ENCODE data around the gene POMC. TPM values are rescaled to one million over a fixed set of nuclear protein-coding genes. Genes with fewer than 3 reads are reported as not detected.

POMC gene
- total and polyA plus RNA-seq, 2 donors from 2014 or later, result 1.5 to 2.1 TPM

DNA sequence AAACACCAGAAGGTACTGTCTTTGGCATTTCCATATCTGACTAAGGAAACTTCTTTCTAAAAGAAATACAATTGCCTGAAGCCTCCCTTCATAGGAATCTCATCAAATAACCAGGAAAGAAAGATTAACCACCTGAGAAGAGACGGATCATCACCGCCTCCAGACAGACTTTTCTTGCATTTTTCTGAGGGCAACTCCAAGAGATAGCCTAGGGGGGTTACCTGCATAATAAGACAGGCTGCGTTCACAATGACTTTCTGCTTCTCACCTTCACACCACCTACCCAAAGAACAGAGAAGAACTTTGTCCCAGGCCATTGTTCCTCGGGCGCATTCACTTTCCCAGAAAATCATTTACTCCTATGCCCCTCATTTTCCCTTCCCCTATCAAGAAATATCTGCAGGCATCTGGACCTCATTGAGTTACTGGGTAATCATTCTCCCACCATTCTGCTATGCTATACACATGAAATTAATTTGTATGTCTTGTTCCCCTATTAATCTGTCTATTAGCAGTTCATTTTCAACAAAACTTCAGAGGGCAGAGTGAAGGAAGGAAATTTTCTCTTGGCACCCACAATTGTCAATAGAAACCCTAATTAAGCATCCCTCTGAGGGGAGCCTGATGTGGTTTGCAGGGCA is 8.3 kb upstream of the POMC start:
- Histone ChIP-seq H3K27ac (ENCODE audit: low read depth in 2 of 2, low read length in 2 of 2) (no peak overlapping the region), H3K9me3 (ENCODE audit: control insufficient read depth in 2 of 3, insufficient read depth in 1 of 3, low read length in 3 of 3) (no peaks in the 10 kb centered on the region), H3K36me3 (ENCODE audit: control insufficient read depth in 2 of 3, insufficient read depth in 3 of 3, low read length in 3 of 3) (no peaks in the 10 kb centered on the region), H3K27me3 (ENCODE audit: control insufficient read depth, insufficient read depth, low read length) (no peaks in the 10 kb centered on the region), H3K4me3 (ENCODE audit: low read length in 3 of 3) (no peak overlapping the region), H3K9ac (ENCODE audit: low read length in 3 of 3) (no peak overlapping the region), H3K4me1 (ENCODE audit: control insufficient read depth in 2 of 3, insufficient read depth in 2 of 3, low read depth in 1 of 3, low read length in 3 of 3) (no peaks in the 10 kb centered on the region)
- intact Hi-C loops (cut with DNase I), result no loop called here
- DNase-seq (no peak), FAIRE-seq (no peak)
- TF ChIP-seq CTCF (IDR thresholded peaks at IDR 0.05; ENCODE audit: borderline replicate concordance, extremely low read depth, insufficient read depth), result no peak

- FAIRE-seq, result no peak
- Histone ChIP-seq H3K36me3 (ENCODE audit: control insufficient read depth in 2 of 3, insufficient read depth in 3 of 3, low read length in 3 of 3) (no peaks in the 10 kb centered on the region), H3K9ac (ENCODE audit: low read length in 3 of 3) (no peak overlapping the region), H3K27me3 (ENCODE audit: control insufficient read depth, insufficient read depth, low read length) (no peaks in the 10 kb centered on the region), H3K4me1 (ENCODE audit: control insufficient read depth in 2 of 3, insufficient read depth in 2 of 3, low read depth in 1 of 3, low read length in 3 of 3) (no peaks in the 10 kb centered on the region), H3K4me3 (ENCODE audit: low read length in 3 of 3) (no peak overlapping the region), H3K27ac (ENCODE audit: low read depth in 2 of 2, low read length in 2 of 2) (no peak overlapping the region), H3K9me3 (ENCODE audit: control insufficient read depth in 2 of 3, insufficient read depth in 1 of 3, low read length in 3 of 3) (no peaks in the 10 kb centered on the region)
- TF ChIP-seq CTCF (IDR thresholded peaks at IDR 0.05; ENCODE audit: borderline replicate concordance, extremely low read depth, insufficient read depth), result no peak
- no peak for DNase-seq
- intact Hi-C loops (cut with DNase I), result no loop called here
Observed at GRCh38 chr2:25176138-25176537, 7.8 kb upstream of the POMC start.

DNA sequence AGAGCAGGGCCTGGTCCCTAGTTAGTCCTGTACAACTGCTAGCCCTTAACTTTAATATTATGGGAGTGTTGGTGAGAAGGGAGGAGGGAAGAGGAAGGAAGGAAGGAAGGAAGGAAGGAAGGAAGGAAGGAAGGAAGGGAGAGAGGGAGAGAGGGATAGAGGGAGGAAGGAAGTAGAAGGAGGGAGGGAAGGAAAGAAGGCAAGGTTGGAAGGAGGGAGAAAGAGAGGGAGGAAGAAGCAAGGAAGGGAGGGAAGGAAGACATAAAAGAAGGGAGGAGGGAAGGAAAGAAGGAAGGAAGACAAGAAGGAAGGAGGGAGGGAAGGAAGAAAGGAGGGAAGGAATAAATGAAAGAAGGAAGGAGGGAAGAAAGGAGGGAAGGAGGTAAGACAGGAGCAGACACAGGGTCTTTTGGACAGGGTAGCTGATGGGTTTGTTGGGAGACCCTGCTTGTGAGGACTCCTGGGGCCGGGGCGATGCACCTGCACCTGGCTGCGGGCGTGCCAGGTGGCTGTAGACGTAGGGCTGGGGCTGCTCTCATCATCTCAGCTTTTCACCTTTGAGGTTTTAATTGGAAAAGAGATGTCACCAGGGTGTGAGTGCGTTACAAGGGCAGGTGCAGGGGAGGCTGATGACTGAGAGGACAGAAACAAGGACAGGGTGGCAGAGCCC is 5.9 kb upstream of the POMC start:
- no peak for FAIRE-seq
- intact Hi-C loops (cut with DNase I), result no loop called here
- H3K4me3 ChIP-seq (ENCODE audit: low read length in 3 of 3), result no peak overlapping the region
- TF ChIP-seq CTCF (IDR thresholded peaks at IDR 0.05; ENCODE audit: borderline replicate concordance, extremely low read depth, insufficient read depth), result no peak
- no peaks in the 10 kb centered on the region for H3K36me3 ChIP-seq (ENCODE audit: control insufficient read depth in 2 of 3, insufficient read depth in 3 of 3, low read length in 3 of 3)
- peaks cover 6% of the 10 kb centered on the region for H3K27me3 ChIP-seq (ENCODE audit: control insufficient read depth, insufficient read depth, low read length)
- DNase-seq, result no peak
- no peak overlapping the region for H3K9ac ChIP-seq (ENCODE audit: low read length in 3 of 3)
- H3K4me1 ChIP-seq (ENCODE audit: control insufficient read depth in 2 of 3, insufficient read depth in 2 of 3, low read depth in 1 of 3, low read length in 3 of 3), result no peaks in the 10 kb centered on the region
- H3K9me3 ChIP-seq (ENCODE audit: control insufficient read depth in 2 of 3, insufficient read depth in 1 of 3, low read length in 3 of 3), result no peaks in the 10 kb centered on the region
- no peak overlapping the region for H3K27ac ChIP-seq (ENCODE audit: low read depth in 2 of 2, low read length in 2 of 2)
